NOMO-1 treated with dmso at 0.1 percent for 144 hours (cell line): ENCODE measurements around the gene KDM5B.

Experiments used
- DNase-seq: peaks from one replicate; lab custom pipeline; 2025; ENCODE audit not compliant: unreplicated experiment; lab: John Stamatoyannopoulos, UW

The KDM5B gene

GRCh38 chr1:202687798-202688197, 120.4 kb downstream of the KDM5B start:
- no peak for DNase-seq

DNA sequence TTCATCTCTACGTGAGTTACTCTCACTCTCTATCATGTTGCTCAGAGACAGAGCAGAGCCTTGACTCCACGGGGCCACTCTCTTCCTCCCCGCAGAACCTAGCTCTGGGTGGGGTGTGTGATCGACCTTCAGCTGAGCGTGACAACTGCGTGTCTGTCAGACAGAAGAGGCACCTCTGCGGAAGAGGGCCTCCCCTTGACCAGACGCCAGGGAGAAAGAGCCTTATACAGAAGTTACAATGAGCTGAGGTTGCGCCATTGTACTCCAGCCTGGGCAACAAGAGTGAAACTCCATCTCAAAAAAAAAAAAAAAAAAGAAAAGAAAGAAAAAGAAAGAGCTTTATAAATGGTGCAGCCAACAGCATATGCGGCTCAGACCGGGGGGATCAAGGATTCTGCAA, 120.9 kb downstream of the KDM5B start:
- no peak for DNase-seq

DNA sequence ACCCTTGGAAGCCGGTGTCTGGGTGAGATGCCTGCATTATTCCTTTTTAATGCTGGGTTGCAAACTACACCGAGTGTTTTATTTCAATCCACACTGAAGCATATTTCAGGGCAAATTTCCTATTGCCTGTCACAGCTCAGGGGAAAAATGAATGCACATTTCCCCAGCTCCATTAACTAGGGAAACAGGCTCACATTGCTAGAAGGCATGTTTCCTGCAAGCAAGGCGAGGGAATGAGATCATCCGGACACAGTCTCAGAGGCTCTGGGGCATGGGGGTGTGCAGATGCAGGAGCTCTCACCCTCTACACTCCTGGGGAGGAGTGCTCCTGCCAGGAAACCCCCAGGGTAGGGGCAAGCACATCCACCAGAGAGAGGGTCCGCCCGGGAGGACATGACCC, 122.6 kb downstream of the KDM5B start:
- no peak for DNase-seq

DNA sequence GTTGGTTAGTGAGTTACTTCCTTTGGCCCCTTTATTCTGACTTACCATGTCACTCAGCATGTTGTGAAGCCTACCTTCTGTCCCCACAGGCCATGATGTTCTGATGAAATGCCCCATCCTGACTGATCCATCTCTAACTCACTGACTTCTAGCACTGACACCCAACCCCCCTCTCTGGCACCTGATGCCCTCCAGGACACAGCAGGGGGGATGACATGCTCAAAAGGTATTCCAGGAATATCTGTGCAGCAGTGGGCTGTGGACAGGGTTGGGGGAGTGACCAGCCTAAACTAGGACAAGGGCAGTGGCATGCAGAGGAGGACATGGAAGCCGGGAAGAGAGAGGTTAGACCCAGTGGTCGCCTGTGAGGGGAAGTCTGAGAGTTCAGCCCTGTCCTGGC, 123.5 kb downstream of the KDM5B start:
- no peak for DNase-seq

DNA sequence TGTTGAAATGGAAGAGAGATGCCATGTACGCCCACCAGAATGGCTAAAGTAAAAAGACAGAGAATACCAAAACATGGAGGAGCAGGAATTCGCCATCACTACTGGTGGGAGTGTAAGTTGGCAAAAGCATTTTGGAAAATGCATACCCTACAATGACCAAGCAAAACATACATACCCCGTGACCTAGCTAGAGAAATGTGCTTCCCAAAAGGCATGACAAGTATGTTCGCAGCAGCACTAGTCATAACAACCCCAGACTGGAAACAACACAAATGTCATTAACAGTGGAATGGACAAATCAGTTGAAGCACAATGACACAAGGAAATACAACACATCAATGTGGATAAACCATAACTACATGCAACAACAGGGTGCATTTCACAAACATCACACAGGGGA, 125.2 kb downstream of the KDM5B start:
- no peak for DNase-seq

- no peak for DNase-seq
Observed at GRCh38 chr1:202682477-202682876, 125.7 kb downstream of the KDM5B start.

DNA sequence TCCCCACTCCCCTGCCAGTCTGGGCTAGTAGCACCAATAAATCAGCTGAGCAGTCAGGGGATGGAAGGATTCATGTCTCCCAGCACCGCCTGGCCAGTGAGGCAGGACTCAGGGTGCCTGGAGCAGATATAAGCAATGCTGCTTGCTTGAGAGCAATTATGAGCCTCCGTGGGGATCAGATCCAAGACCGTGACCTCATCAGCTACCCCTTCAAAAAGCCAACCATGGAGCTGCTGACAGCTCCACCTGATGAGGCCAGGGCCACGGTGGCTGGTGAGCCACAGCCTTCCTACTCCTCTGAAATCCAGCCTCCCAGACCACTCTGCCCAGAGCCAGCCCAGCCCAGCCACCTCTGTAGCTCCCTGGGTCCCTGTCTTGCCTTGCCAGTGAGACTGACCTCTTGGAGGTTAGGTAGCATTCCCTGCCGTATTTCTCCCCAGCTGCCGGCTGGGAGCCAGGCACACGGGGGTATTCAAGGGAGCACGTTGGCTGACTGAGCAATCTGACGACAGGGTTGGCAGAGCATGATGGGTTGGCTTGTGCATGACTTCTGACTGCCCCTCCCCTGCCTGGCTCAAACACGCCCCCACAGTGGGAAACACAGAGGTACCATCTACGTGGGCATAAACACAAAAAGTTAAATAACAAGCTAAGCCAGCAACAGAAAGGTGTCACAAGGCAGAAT, 126.3 kb downstream of the KDM5B start:
- no peak for DNase-seq

GRCh38 chr1:202680586-202681352, 127.5 kb downstream of the KDM5B start:
- no peak for DNase-seq

DNA sequence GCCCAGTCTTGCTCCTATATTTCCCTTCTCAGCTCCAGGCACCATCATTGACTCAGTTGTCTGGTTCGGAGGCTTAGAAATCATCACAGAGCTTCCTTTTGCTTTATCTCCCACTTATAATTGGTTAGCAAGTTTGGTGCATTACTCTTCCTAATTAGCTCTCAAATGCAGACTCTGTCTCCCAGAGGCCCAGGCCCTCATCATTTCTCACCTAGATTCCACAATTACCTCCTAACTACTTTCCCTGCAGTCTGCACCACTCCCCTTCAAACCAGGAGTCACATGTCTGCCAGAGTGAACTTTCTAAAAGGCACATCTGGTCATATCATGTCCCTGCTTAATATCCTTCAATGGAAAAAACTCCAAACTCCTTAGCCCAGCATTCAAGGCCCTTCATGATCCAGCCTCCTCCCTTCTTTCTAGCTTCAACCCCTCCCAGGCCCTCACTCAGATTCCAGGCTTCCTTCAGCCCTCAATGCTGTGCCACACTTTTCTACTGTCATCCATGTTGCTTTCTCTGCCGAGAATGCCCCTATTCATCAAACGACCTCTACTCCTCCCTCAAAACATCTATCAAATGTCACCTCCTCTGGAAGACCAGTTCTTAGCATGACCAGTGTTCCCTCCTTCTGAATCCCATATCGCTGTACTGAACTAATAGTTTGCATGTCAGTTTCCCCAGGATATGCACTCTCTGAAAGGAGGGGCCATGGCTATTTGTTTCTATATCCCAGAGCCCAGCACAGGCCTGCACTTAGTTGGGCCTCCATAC, 128.6 kb downstream of the KDM5B start:
- DNase-seq, result no peak

- DNase-seq, result no peak
Observed at GRCh38 chr1:202677433-202677832, 130.8 kb downstream of the KDM5B start.
